H1 (cell line): Measurements from ENCODE around the gene AMBP. TPM values are rescaled to one million over a fixed set of nuclear protein-coding genes. Genes with fewer than 3 reads are reported as not detected.

Experiments used
- CTCF ChIA-PET: fragments of 300-600 bp; sonication (Branson Sonifier 250); formaldehyde crosslinking; loops from one replicate; lab custom pipeline; 2021; ENCODE audit not compliant: partially characterized antibody; lab: Charles Lee
- POLR2A ChIA-PET: fragments of 300-600 bp; sonication (Branson Sonifier 250); formaldehyde crosslinking; loops from one replicate; lab custom pipeline; 2021; ENCODE audit warnings: inconsistent platforms; ENCODE audit not compliant: partially characterized antibody; lab: Charles Lee
- DNase-seq, 2 experiments: peaks; one replicate each; pipeline versions ENCODE4 v3.0.0 to v3.0.0-alpha.2; 2010 to 2022; ENCODE audit warnings: low spot score in 2 of 2, low read depth in 1 of 2, mixed read lengths in 1 of 2
- FAIRE-seq: peaks from 2 replicates; lab custom pipeline; 2011; peaks lifted over from hg19 to GRCh38; lab: Jason Lieb, UNC
- H2AFZ ChIP-seq: 2 replicates; pipeline ENCODE4 v1.8.1; 2012; ENCODE audit warnings: low read length, inconsistent platforms
- H2AK5ac ChIP-seq: 2 replicates; pipeline ENCODE4 v1.6.1; 2013; ENCODE audit warnings: low read depth, low read length
- H2BK120ac ChIP-seq: replicated peaks from 2 replicates; pipeline ENCODE3; 2013; ENCODE audit warnings: low read depth, low read length, inconsistent platforms
- H2BK12ac ChIP-seq: 2 replicates; pipeline ENCODE4 v1.6.1; 2013; ENCODE audit warnings: low read depth, low read length
- H2BK15ac ChIP-seq: 2 replicates; pipeline ENCODE4 v1.6.1; 2013; ENCODE audit warnings: low read length
- H2BK20ac ChIP-seq: 2 replicates; pipeline ENCODE4 v1.6.1; 2013; ENCODE audit warnings: low read length
- H2BK5ac ChIP-seq: 2 replicates; pipeline ENCODE4 v1.6.1; 2013; ENCODE audit warnings: low read depth, low read length
- H3K14ac ChIP-seq: 2 replicates; pipeline ENCODE4 v1.6.1; 2013; ENCODE audit warnings: inconsistent platforms; ENCODE audit not compliant: insufficient read length
- H3K18ac ChIP-seq: 2 replicates; pipeline ENCODE4 v1.6.1; 2013; ENCODE audit warnings: low read length; ENCODE audit errors: extremely low read depth
- H3K23ac ChIP-seq: 2 replicates; pipeline ENCODE4 v1.6.1; 2013; ENCODE audit warnings: inconsistent platforms; ENCODE audit not compliant: insufficient read length
- H3K23me2 ChIP-seq: 2 replicates; pipeline ENCODE4 v1.6.1; 2013; ENCODE audit warnings: low read depth, low read length
- H3K27ac ChIP-seq: 2 replicates; pipeline ENCODE4 v1.6.1; 2011; ENCODE audit warnings: low read depth, low read length, inconsistent platforms
- H3K27me3 ChIP-seq, 4 experiments: replicated peaks in 1 of 4; 1 replicate in 1 of 4; 2 replicates in 3 of 4; pipeline versions ENCODE4 v1.6.1 to v1.8.1; 2011 to 2013; ENCODE audit warnings: low read length in 3 of 4, mild to moderate bottlenecking in 3 of 4, inconsistent platforms in 2 of 4, mixed read lengths in 2 of 4, moderate library complexity in 1 of 4; ENCODE audit not compliant: control insufficient read depth in 3 of 4, insufficient read depth in 3 of 4; ENCODE audit errors: extremely low read depth in 1 of 4
- H3K36me3 ChIP-seq, 4 experiments: 2 replicates each; pipeline versions ENCODE4 v1.6.1 to v1.8.1; 2011 to 2013; ENCODE audit warnings: mild to moderate bottlenecking in 4 of 4, low read length in 3 of 4, moderate library complexity in 2 of 4, control low read depth in 1 of 4, inconsistent platforms in 1 of 4; ENCODE audit not compliant: insufficient read depth in 4 of 4, control insufficient read depth in 2 of 4
- H3K4ac ChIP-seq: replicated peaks from 2 replicates; pipeline ENCODE3; 2013; ENCODE audit warnings: low read length, low read depth, mixed read lengths, inconsistent platforms; ENCODE audit not compliant: insufficient read length
- H3K4me1 ChIP-seq, 4 experiments: replicated peaks in 1 of 4; 1 replicate in 1 of 4; 2 replicates in 3 of 4; pipeline versions ENCODE4 v1.6.1 to v1.8.1; 2011 to 2013; ENCODE audit warnings: low read length in 3 of 4, inconsistent platforms in 2 of 4, mixed read lengths in 1 of 4; ENCODE audit not compliant: insufficient read depth in 4 of 4, control insufficient read depth in 3 of 4
- H3K4me2 ChIP-seq, 2 experiments: 2 replicates each; pipeline versions ENCODE4 v1.6.1 to v1.8.1; 2011 to 2013; ENCODE audit warnings: low read depth in 2 of 2, low read length in 2 of 2, control low read depth in 1 of 2, inconsistent platforms in 1 of 2, mild to moderate bottlenecking in 1 of 2; ENCODE audit not compliant: insufficient read depth in 1 of 2
- H3K4me3 ChIP-seq, 4 experiments: fragments of 200-600, 300-600 bp in 1 of 4; sonication (generic), shearing (Covaris generic), sonication (Bioruptor Twin) in 1 of 4; 2 replicates each; pipeline versions ENCODE4 v1.5.1 to v1.8.1; 2011 to 2016; ENCODE audit warnings: low read length in 4 of 4, low read depth in 3 of 4, control low read depth in 2 of 4, inconsistent platforms in 2 of 4, mild to moderate bottlenecking in 2 of 4, mixed read lengths in 1 of 4, moderate library complexity in 1 of 4; ENCODE audit not compliant: insufficient read depth in 2 of 4; ENCODE audit errors: extremely low read depth in 1 of 4
- H3K56ac ChIP-seq: replicated peaks from 2 replicates; pipeline ENCODE3; 2013; ENCODE audit warnings: low read depth, mild to moderate bottlenecking, mixed read lengths, low read length, inconsistent platforms; ENCODE audit not compliant: insufficient read length
- H3K79me1 ChIP-seq: 2 replicates; pipeline ENCODE4 v1.6.1; 2013; ENCODE audit warnings: low read depth, low read length, control low read depth
- H3K79me2 ChIP-seq, 2 experiments: 2 replicates each; pipeline versions ENCODE4 v1.6.1 to v1.8.1; 2012 to 2013; ENCODE audit warnings: low read length in 2 of 2, mild to moderate bottlenecking in 2 of 2, inconsistent platforms in 1 of 2; ENCODE audit not compliant: insufficient read depth in 2 of 2, control insufficient read depth in 1 of 2
- H3K9ac ChIP-seq, 4 experiments: replicated peaks in 1 of 4; 1 replicate in 1 of 4; 2 replicates in 3 of 4; pipeline versions ENCODE4 v1.6.1 to v1.8.1; 2011 to 2013; ENCODE audit warnings: low read depth in 3 of 4, low read length in 3 of 4, control low read depth in 2 of 4, mild to moderate bottlenecking in 2 of 4, moderate library complexity in 2 of 4, inconsistent platforms in 1 of 4; ENCODE audit errors: extremely low read depth in 1 of 4
- H3K9me3 ChIP-seq, 2 experiments: 2 replicates each; pipeline versions ENCODE4 v1.6.1 to v1.8.1; 2012 to 2013; ENCODE audit warnings: mild to moderate bottlenecking in 2 of 2, moderate library complexity in 2 of 2, control low read depth in 1 of 2, inconsistent platforms in 1 of 2, low read depth in 1 of 2, low read length in 1 of 2, mixed read lengths in 1 of 2; ENCODE audit not compliant: insufficient read depth in 2 of 2
- H4K20me1 ChIP-seq, 2 experiments: replicated peaks in 1 of 2; 2 replicates each; pipeline versions ENCODE3 to v1.8.1; 2011 to 2013; ENCODE audit warnings: inconsistent platforms in 2 of 2, low read length in 2 of 2, mild to moderate bottlenecking in 1 of 2; ENCODE audit not compliant: insufficient read depth in 2 of 2, control insufficient read depth in 1 of 2
- H4K5ac ChIP-seq: 2 replicates; pipeline ENCODE4 v1.6.1; 2013; ENCODE audit warnings: low read length, low read depth, mixed read lengths, inconsistent platforms; ENCODE audit not compliant: insufficient read length
- H4K8ac ChIP-seq: 2 replicates; pipeline ENCODE4 v1.8.0; 2013; ENCODE audit warnings: mild to moderate bottlenecking, moderate library complexity, low read length, inconsistent platforms; ENCODE audit not compliant: insufficient read depth; ENCODE audit errors: extremely low read depth
- H4K91ac ChIP-seq: replicated peaks from 2 replicates; pipeline ENCODE3; 2013; ENCODE audit warnings: low read length, mixed read lengths, inconsistent platforms; ENCODE audit not compliant: insufficient read length
- CBX5 ChIP-seq: fragments of 300-800, 300-1000 bp; sonication (generic); IDR thresholded peaks from 2 replicates; pipeline ENCODE4 v1.7.1; 2016; ENCODE audit warnings: antibody characterized with exemption, low read length, low read depth
- EP300 ChIP-seq, 2 experiments: IDR thresholded peaks; 1 replicate in 1 of 2; 2 replicates in 1 of 2; pipeline ENCODE4 v1.6.1; 2011 to 2012; ENCODE audit warnings: low read depth in 2 of 2, low read length in 2 of 2, mild to moderate bottlenecking in 2 of 2, borderline replicate concordance in 1 of 2, inconsistent platforms in 1 of 2, moderate library complexity in 1 of 2
- GTF2F1 ChIP-seq: IDR thresholded peaks from 2 replicates; pipeline ENCODE4 v1.6.1; 2012; ENCODE audit warnings: low read depth, low read length, improper control_type of control experiment, borderline replicate concordance
- JUND ChIP-seq: IDR thresholded peaks from 2 replicates; pipeline ENCODE4 v1.6.1; 2011; ENCODE audit warnings: mild to moderate bottlenecking, improper control_type of control experiment, low read length
- NRF1 ChIP-seq: IDR thresholded peaks from 2 replicates; pipeline ENCODE4 v1.6.1; 2011; ENCODE audit warnings: mild to moderate bottlenecking, low read depth, low read length, improper control_type of control experiment
- RAD21 ChIP-seq, 2 experiments: IDR thresholded peaks in 1 of 2; conservative IDR thresholded peaks in 1 of 2; 2 replicates each; pipeline ENCODE4 v1.6.1; 2011; ENCODE audit warnings: low read depth in 2 of 2, low read length in 2 of 2, improper control_type of control experiment in 1 of 2, inconsistent platforms in 1 of 2, mild to moderate bottlenecking in 1 of 2, moderate library complexity in 1 of 2
- SAP30 ChIP-seq: fragments of 300-600 bp; sonication (generic); IDR thresholded peaks from 2 replicates; pipeline ENCODE4 v1.7.1; 2012; ENCODE audit warnings: low read length, moderate library complexity, mild to moderate bottlenecking, inconsistent platforms; ENCODE audit not compliant: insufficient read depth, insufficient replicate concordance
- SP2 ChIP-seq: IDR thresholded peaks from 2 replicates; pipeline ENCODE4 v1.6.1; 2012; ENCODE audit warnings: mild to moderate bottlenecking, low read length, inconsistent platforms
- YY1 ChIP-seq: IDR thresholded peaks from 2 replicates; pipeline ENCODE4 v1.6.1; 2011; ENCODE audit warnings: low read depth, mild to moderate bottlenecking, low read length
- WGBS, 2 experiments: shearing (Covaris generic) in 1 of 2; methylation state at CpG; one replicate each; pipeline versions ENCODE4 v1.1.6 to v1.1.7; 2013 to 2015; ENCODE audit warnings: low lambda C conversion rate in 2 of 2, mixed read lengths in 2 of 2, inconsistent platforms in 1 of 2, low coverage in 1 of 2, missing lambda C conversion rate in 1 of 2; ENCODE audit not compliant: insufficient replicate concordance in 2 of 2, insufficient coverage in 1 of 2, insufficient read length in 1 of 2; ENCODE audit errors: extremely low coverage in 1 of 2, missing lambda C conversion rate in 1 of 2; 5-methylcytosine and 5-hydroxymethylcytosine counted together
- polyA plus RNA-seq, 7 experiments: library from polyadenylated mRNA; depleted of rRNA in 3 of 7; stranded (reverse) in 5 of 7; unstranded in 2 of 7; fragments of >200 nt in 5 of 7; fragments of 200-250 nt in 2 of 7; gene quantifications; 1 replicate in 5 of 7; 2 replicates in 1 of 7; 4 replicates in 1 of 7; pipeline versions ENCODE4 v1.2.1 to v1.2.3, GENCODE V29; 2011 to 2013; ENCODE audit warnings: missing spikeins in 2 of 7, mixed read lengths in 2 of 7
- total RNA-seq: library from RNA; stranded (reverse); fragmentation: NEBNext Ultra II Directional; extraction: Animal tissue kit (Norgen Biotek cat#: 25700); gene quantifications from 2 replicates; pipeline ENCODE4 v1.2.1, GENCODE V29; 2021

The AMBP gene
- total and polyA plus RNA-seq, 2 of the 8 experiments (the other 6 are each of a cell fraction or from before 2014, with no cell fraction given) = 3.0 to 4.0 TPM

DNA sequence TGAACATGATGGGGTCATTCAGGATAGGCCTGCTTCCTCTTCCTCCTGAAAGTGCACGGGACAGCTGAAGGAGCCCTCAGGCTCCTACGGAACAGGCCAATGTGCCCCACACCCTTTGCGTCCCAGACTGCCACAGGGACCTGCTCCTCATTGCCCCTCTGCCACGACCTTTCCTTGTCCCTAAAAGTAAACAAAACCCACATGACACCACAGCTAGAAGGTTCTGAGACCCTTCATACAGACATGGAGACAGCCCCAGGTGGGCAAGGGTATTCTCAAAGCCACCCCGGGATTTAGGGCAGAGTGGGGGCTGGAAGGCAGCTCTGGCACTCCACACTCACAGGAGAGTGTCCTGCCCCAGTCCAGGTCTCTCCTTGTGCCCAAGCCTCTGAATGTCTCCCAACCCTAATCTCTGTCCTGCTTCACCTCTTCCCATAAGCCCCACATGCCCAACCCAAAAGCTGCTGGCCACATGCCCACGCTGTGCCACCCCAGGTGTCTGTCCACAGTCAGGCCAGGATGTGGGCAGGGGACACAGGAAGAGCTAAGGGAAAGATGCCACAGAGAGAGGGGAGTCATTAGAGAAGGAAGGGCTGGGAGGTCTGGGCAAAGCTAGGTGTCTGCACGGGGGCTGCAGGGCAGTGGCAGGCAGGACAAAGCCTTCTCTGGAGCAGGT is 800 bp downstream of the AMBP start:
- Histone ChIP-seq H3K9me3 (no peaks in the 10 kb centered on the region), H3K4me3 (no peak overlapping the region), H3K14ac (no peak overlapping the region), H3K9ac (no peak overlapping the region), H4K20me1 (peaks cover 0 to under 1% of the 10 kb centered on the region in 2 experiments), H3K23ac (no peak overlapping the region), H2BK20ac (peak overlapping the region; percentile 61; the same call in 1 of the 2 replicates), H2AK5ac (no peak overlapping the region), H3K4me1 (peaks cover 0 to 6% (median 3%) of the 10 kb centered on the region in 4 experiments; a peak in 4 of 7 replicates), H2BK120ac (no peak overlapping the region), H3K79me2 (no peaks in the 10 kb centered on the region), H4K8ac (no peak overlapping the region), H3K23me2 (no peaks in the 10 kb centered on the region; the same call in 1 of the 2 replicates), H2BK12ac (0 out of 2 replicates have a peak overlapping the region, but pooled peaks have one; percentile 17), H3K36me3 (no peaks in the 10 kb centered on the region), H2BK15ac (no peak overlapping the region), H4K5ac (no peak overlapping the region), H4K91ac (peak overlapping the region; percentile 6), H3K4ac (no peak overlapping the region), H2BK5ac (peak overlapping the region; percentile 9; the same call in 1 of the 2 replicates), H3K4me2 (no peak overlapping the region), H3K18ac (no peak overlapping the region), H3K56ac (no peak overlapping the region), H3K79me1 (no peaks in the 10 kb centered on the region), H2AFZ (no peak overlapping the region), H3K27ac (no peak overlapping the region; the same call in 1 of the 2 replicates), H3K27me3 (peaks cover 0 to 3% (median under 1%) of the 10 kb centered on the region in 4 experiments; a peak in 3 of 7 replicates)
- DNase-seq = no peak
- FAIRE-seq = no peak
- ChIA-PET POLR2A (no interaction called here), CTCF (interaction anchor here (0.6 to 10.3 kb wide), 15 partner anchors 11 to 395 kb away, joined by 3 to 144 read pairs (median 3); no protein-coding TSS in a partner anchor)
- WGBS, 2 experiments = 84% methylated on average over 7 of the region's 7 CpGs; no CpG with 5 or more reads in 1 of the 2 experiments
- no peak for TF ChIP-seq RAD21 (IDR thresholded peaks at IDR 0.05 in 1 of 2, conservative IDR thresholded peaks at IDR 0.05 in 1 of 2; ENCODE audit: low read depth in 2 of 2, low read length in 2 of 2)
- TF ChIP-seq SAP30 = no peak
- no peak for TF ChIP-seq CBX5
- TF ChIP-seq GTF2F1 = no peak
- TF ChIP-seq YY1 = no peak
- TF ChIP-seq EP300 (IDR thresholded peaks at IDR 0.05; ENCODE audit: borderline replicate concordance in 1 of 2, low read depth in 2 of 2, low read length in 2 of 2) = no peak
- TF ChIP-seq SP2 = no peak
- TF ChIP-seq JUND = no peak
- TF ChIP-seq NRF1 = no peak
